Smooth muscle cell (in vitro differentiated cells): ENCODE measurements around the gene UCK2. TPM values are rescaled to one million over a fixed set of nuclear protein-coding genes. Genes with fewer than 3 reads are reported as not detected.

Experiments
- DNase-seq: peaks from one replicate; lab custom pipeline; 2025; ENCODE audit not compliant: unreplicated experiment; lab: John Stamatoyannopoulos, UW
- H2AFZ ChIP-seq: fragments of 200-600 bp; sonication (generic); 2 replicates; pipeline ENCODE4 v1.6.0; 2016; ENCODE audit warnings: antibody characterized with exemption, low read depth, mild to moderate bottlenecking
- H3F3A ChIP-seq: fragments of 200-600 bp; sonication (generic); 2 replicates; pipeline ENCODE4 v1.6.0; 2017; ENCODE audit warnings: antibody characterized with exemption, low read depth
- H3K27ac ChIP-seq: fragments of 200-600 bp; sonication (generic); 2 replicates; pipeline ENCODE4 v1.5.1; 2016; ENCODE audit warnings: low read depth, mild to moderate bottlenecking
- H3K27me3 ChIP-seq: fragments of 200-600 bp; sonication (generic); 2 replicates; pipeline ENCODE4 v1.6.1; 2016; ENCODE audit warnings: low read depth, mild to moderate bottlenecking
- H3K36me3 ChIP-seq: fragments of 200-600 bp; sonication (generic); 2 replicates; pipeline ENCODE4 v1.5.1; 2016; ENCODE audit warnings: low read depth
- H3K4me1 ChIP-seq: fragments of 200-600 bp; sonication (generic); 2 replicates; pipeline ENCODE4 v1.5.1; 2016; ENCODE audit warnings: low read depth
- H3K4me2 ChIP-seq: fragments of 200-600 bp; sonication (generic); 2 replicates; pipeline ENCODE4 v1.6.0; 2016; ENCODE audit warnings: mild to moderate bottlenecking
- H3K4me3 ChIP-seq: fragments of 200-600 bp; sonication (generic); 2 replicates; pipeline ENCODE4 v1.5.1; 2016; ENCODE audit warnings: mild to moderate bottlenecking
- H3K79me2 ChIP-seq: fragments of 200-600 bp; sonication (generic); 2 replicates; pipeline ENCODE4 v1.6.0; 2016; ENCODE audit warnings: low read depth, mild to moderate bottlenecking
- H3K9ac ChIP-seq: fragments of 200-600 bp; sonication (generic); 2 replicates; pipeline ENCODE4 v1.6.0; 2016; ENCODE audit warnings: low read depth
- H3K9me3 ChIP-seq: fragments of 200-600 bp; sonication (generic); replicated peaks from 2 replicates; pipeline ENCODE4 v1.5.1; 2016; ENCODE audit warnings: low read depth
- H4K20me1 ChIP-seq: fragments of 200-600 bp; sonication (generic); 2 replicates; pipeline ENCODE4 v1.6.0; 2016; ENCODE audit warnings: low read depth
- WGBS: methylation state at CpG from one replicate; pipeline ENCODE4 v1.1.7; 2016; ENCODE audit warnings: low lambda C conversion rate; 5-methylcytosine and 5-hydroxymethylcytosine counted together
- polyA plus RNA-seq: library from polyadenylated mRNA; unstranded; fragments of >200 nt; fragmentation: Nextera tagmentation; extraction: Ambion mirVana; gene quantifications from 2 replicates; pipeline ENCODE4 v1.2.1, GENCODE V29; 2016
- total RNA-seq: library from RNA; depleted of rRNA; stranded (reverse); fragments of >200 nt; gene quantifications from 2 replicates; pipeline ENCODE4 v1.2.3, GENCODE V29; 2014
- TF ChIP-seq, protein P1 (sequence below): fragments of 200-600 bp; sonication (generic); IDR thresholded peaks from 2 replicates; pipeline ENCODE4 v1.5.1; 2017; ENCODE audit warnings: borderline replicate concordance, mild to moderate bottlenecking, antibody characterized with exemption; ENCODE audit not compliant: insufficient read depth, poor library complexity, severe bottlenecking

Gene UCK2
- total and polyA plus RNA-seq, 2 experiments from 2014 or later: 32.6 to 39.5 TPM

DNA sequence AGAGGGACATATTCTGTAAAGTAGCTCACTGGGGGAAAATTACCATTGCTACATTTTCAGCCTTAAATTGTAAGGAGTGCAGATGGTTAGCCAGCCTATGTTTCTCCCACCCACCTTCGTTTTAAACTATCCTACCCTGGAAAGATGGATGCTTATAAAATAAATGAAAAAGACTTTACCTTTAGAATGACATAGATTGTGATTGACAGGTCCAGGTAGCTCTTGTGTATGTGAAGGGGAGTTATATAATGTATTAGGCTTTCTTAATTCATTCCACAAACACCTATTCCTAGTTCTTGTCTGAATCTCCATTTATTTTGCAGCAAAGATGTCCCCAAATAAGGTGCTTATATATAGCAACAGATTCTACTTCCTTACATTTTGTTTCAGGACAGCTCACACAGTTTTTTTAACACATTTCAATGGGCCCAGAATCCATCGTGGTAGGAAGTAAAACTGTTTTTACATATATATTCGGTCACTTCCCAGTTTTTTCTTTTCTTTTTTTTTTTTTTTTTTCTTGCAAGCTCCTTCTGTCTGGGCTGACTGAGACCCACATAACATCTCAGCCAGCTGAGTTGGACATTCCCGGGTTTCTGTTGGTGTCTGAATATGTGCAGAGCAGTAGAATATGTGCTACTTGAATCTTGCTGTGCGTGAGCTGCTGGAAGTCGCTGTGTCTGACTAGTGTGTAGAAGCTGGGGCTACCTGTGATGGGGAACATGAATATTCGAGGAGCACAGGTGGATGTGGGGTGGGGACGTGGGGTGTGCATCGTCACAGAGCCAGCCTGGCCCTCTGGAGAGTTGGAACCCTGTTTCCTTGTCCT lies 27.8 kb downstream of the UCK2 start:
- no peak overlapping the region for H3K4me3 ChIP-seq
- peaks cover 84% of the 10 kb centered on the region for H3K79me2 ChIP-seq
- H3K4me1 ChIP-seq: peaks cover 20% of the 10 kb centered on the region
- H4K20me1 ChIP-seq: peaks cover 16% of the 10 kb centered on the region
- DNase-seq: no peak
- TF ChIP-seq, protein P1, sequence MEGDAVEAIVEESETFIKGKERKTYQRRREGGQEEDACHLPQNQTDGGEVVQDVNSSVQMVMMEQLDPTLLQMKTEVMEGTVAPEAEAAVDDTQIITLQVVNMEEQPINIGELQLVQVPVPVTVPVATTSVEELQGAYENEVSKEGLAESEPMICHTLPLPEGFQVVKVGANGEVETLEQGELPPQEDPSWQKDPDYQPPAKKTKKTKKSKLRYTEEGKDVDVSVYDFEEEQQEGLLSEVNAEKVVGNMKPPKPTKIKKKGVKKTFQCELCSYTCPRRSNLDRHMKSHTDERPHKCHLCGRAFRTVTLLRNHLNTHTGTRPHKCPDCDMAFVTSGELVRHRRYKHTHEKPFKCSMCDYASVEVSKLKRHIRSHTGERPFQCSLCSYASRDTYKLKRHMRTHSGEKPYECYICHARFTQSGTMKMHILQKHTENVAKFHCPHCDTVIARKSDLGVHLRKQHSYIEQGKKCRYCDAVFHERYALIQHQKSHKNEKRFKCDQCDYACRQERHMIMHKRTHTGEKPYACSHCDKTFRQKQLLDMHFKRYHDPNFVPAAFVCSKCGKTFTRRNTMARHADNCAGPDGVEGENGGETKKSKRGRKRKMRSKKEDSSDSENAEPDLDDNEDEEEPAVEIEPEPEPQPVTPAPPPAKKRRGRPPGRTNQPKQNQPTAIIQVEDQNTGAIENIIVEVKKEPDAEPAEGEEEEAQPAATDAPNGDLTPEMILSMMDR: no peak
- H3F3A ChIP-seq: no peaks in the 10 kb centered on the region
- no peaks in the 10 kb centered on the region for H3K9me3 ChIP-seq
- peak overlapping the region; percentile 86 for H3K27ac ChIP-seq
- no peaks in the 10 kb centered on the region for H3K27me3 ChIP-seq
- WGBS: 87% methylated on average over 9 of the region's 9 CpGs
- H3K4me2 ChIP-seq: peak overlapping the region; percentile 75
- no peaks in the 10 kb centered on the region for H3K36me3 ChIP-seq
- no peak overlapping the region for H2AFZ ChIP-seq
- no peak overlapping the region for H3K9ac ChIP-seq

DNA sequence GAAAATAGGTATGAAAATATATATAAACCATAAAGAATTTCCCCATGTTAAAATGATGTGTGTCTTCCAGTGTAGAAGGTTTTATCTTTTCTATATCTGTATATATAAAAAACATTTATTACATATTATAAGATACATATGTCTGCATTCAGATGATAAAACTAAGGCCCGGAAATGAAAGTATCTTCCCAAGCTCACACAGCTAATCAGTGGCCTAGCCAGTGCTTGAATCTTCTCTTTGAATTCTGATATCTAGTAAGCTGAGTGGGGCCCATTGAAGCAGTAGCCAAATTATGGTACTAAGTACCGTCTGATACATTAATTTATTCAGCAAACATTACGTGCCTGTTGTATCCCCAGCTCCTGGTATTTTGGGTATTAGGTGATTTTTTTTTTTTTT lies 28.6 kb downstream of the UCK2 start:
- no peaks in the 10 kb centered on the region for H3F3A ChIP-seq
- no peak overlapping the region for H3K4me3 ChIP-seq
- no peak overlapping the region for H3K27ac ChIP-seq
- H3K4me1 ChIP-seq: peaks cover 20% of the 10 kb centered on the region
- H4K20me1 ChIP-seq: peaks cover 16% of the 10 kb centered on the region
- no peak for DNase-seq
- H2AFZ ChIP-seq: no peak overlapping the region
- H3K36me3 ChIP-seq: no peaks in the 10 kb centered on the region
- TF ChIP-seq, protein P1: no peak
- WGBS: 84% methylated on average over 3 of the region's 3 CpGs
- no peaks in the 10 kb centered on the region for H3K9me3 ChIP-seq
- H3K9ac ChIP-seq: no peak overlapping the region
- no peaks in the 10 kb centered on the region for H3K27me3 ChIP-seq
- H3K79me2 ChIP-seq: peaks cover 87% of the 10 kb centered on the region
- peak overlapping the region; percentile 14 for H3K4me2 ChIP-seq

DNA sequence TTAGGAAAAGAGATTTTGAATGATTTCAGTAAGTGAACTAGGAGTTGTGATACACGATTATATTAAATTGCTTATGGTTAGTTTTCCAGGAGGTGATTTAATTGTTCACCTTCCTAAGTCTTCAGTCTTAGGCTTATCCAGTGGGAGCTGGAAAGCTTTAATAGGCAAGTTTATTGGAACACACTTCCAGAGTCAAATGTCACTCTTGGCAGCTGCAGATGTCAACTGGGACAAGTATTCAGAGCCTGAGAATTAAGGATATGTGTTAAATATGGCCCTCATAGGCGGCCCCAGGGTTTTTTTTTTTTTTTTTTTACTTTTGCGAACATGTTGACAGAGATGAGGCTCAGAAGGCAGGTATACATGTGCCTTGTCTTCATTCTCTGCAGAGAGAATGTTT lies 29.2 kb downstream of the UCK2 start:
- Histone ChIP-seq H3K4me3 (no peak overlapping the region), H3K27me3 (no peaks in the 10 kb centered on the region), H3K36me3 (no peaks in the 10 kb centered on the region), H3K27ac (no peak overlapping the region), H3K9me3 (no peaks in the 10 kb centered on the region), H3K79me2 (peaks cover 84% of the 10 kb centered on the region), H3F3A (no peaks in the 10 kb centered on the region), H3K9ac (no peak overlapping the region), H4K20me1 (peaks cover 17% of the 10 kb centered on the region), H2AFZ (no peak overlapping the region), H3K4me2 (peak overlapping the region; percentile 14), H3K4me1 (peaks cover 20% of the 10 kb centered on the region)
- WGBS: 59% methylated on average over 3 of the region's 3 CpGs
- DNase-seq: no peak
- TF ChIP-seq, protein P1: no peak
